WERI-Rb-1 (cell line): ENCODE results near the gene RNF130.

Experiments used
- DNase-seq: peaks from one replicate; pipeline ENCODE4 v3.0.0-alpha.2; 2020
- H3K27ac ChIP-seq: fragments of 250-450 bp; sonication (Bioruptor Pico); 2 replicates; pipeline ENCODE4 v1.5.1; 2020; ENCODE audit warnings: mild to moderate bottlenecking, moderate library complexity
- H3K27me3 ChIP-seq: fragments of 250-450 bp; sonication (Bioruptor Pico); 2 replicates; pipeline ENCODE4 v1.5.1; 2021; ENCODE audit warnings: mild to moderate bottlenecking, low read depth, moderate library complexity; ENCODE audit not compliant: insufficient read depth, severe bottlenecking
- H3K36me3 ChIP-seq: fragments of 250-450 bp; sonication (Bioruptor Pico); 2 replicates; pipeline ENCODE4 v1.5.1; 2020; ENCODE audit warnings: mild to moderate bottlenecking, moderate library complexity
- H3K4me3 ChIP-seq: 2 replicates; pipeline ENCODE4 v1.5.1; 2011; ENCODE audit warnings: low read depth, mild to moderate bottlenecking, control low read depth, low read length
- H3K9me3 ChIP-seq: fragments of 250-450 bp; sonication (Bioruptor Pico); 2 replicates; pipeline ENCODE4 v1.5.1; 2021; ENCODE audit warnings: mild to moderate bottlenecking, moderate library complexity; ENCODE audit not compliant: severe bottlenecking
- TF ChIP-seq, protein P1 (sequence below): IDR thresholded peaks from 2 replicates; pipeline ENCODE4 v1.5.1; 2011; ENCODE audit warnings: low read depth, mild to moderate bottlenecking, control low read depth, inconsistent platforms, low read length

RNF130 gene

DNA sequence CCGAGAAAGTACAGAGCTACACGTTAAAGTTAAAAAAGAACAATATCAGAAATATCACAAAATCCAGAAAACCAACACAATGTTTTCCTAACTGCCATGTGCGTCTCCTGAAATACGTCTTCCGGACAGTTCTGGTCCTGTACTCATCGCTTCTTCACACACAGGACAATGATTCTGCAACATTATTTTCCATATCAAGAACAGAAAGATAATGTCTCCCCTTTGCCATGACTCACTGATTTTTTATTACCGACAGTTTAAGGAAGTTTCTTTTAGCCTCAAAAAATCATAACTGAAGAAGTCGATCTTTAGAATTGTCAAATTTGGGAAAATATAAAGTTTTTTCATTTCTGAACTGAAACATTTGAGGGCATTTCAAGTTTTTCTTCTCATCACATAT is 166.4 kb downstream of the RNF130 start:
- H3K4me3 ChIP-seq, result no peak overlapping the region
- no peak overlapping the region for H3K27ac ChIP-seq
- TF ChIP-seq, protein P1, sequence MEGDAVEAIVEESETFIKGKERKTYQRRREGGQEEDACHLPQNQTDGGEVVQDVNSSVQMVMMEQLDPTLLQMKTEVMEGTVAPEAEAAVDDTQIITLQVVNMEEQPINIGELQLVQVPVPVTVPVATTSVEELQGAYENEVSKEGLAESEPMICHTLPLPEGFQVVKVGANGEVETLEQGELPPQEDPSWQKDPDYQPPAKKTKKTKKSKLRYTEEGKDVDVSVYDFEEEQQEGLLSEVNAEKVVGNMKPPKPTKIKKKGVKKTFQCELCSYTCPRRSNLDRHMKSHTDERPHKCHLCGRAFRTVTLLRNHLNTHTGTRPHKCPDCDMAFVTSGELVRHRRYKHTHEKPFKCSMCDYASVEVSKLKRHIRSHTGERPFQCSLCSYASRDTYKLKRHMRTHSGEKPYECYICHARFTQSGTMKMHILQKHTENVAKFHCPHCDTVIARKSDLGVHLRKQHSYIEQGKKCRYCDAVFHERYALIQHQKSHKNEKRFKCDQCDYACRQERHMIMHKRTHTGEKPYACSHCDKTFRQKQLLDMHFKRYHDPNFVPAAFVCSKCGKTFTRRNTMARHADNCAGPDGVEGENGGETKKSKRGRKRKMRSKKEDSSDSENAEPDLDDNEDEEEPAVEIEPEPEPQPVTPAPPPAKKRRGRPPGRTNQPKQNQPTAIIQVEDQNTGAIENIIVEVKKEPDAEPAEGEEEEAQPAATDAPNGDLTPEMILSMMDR, result no peak
- no peaks in the 10 kb centered on the region for H3K9me3 ChIP-seq
- H3K27me3 ChIP-seq, result no peaks in the 10 kb centered on the region
- H3K36me3 ChIP-seq, result no peaks in the 10 kb centered on the region
- no peak for DNase-seq
